MCF 10A (cell line): Measurements from ENCODE around the gene GLS. TPM values are rescaled to one million over a fixed set of nuclear protein-coding genes. Genes with fewer than 3 reads are reported as not detected.
"Not testable (repeated sequence)": the region's sequence is repeated elsewhere in the genome, so short reads cannot be mapped to it uniquely, and the experiment has no call there.

ENCODE experiments used
- BruUV-seq: library from RNA; stranded (reverse); fragments of 400-500 nt; replicated peaks from 2 replicates; lab custom pipeline; 2021; lab: Mats Ljungman, UMichigan
- CTCF ChIA-PET: fragments of 300-600 bp; sonication (Branson Sonifier 250); formaldehyde crosslinking; extraction: SDS; loops from one replicate; lab custom pipeline; 2021; ENCODE audit warnings: antibody characterized with exemption, inconsistent platforms; lab: Yijun Ruan, JAX
- POLR2A ChIA-PET: fragments of 300-600, 350-650 bp; sonication (Branson Sonifier 250); formaldehyde crosslinking; extraction: SDS; loops from one replicate; lab custom pipeline; 2020; ENCODE audit warnings: antibody characterized with exemption, inconsistent platforms; lab: Yijun Ruan, JAX
- DNase-seq: peaks from one replicate; pipeline ENCODE4 v3.0.0-alpha.2; 2018; ENCODE audit not compliant: unreplicated experiment
- H3K27ac Mint-ChIP-seq: one replicate; pipeline ENCODE4 v1.8.0; 2022; ENCODE audit warnings: mild to moderate bottlenecking, low read depth, mixed read lengths; ENCODE audit not compliant: unreplicated experiment
- H3K27me3 Mint-ChIP-seq: one replicate; pipeline ENCODE4 v1.8.0; 2022; ENCODE audit warnings: mixed read lengths; ENCODE audit not compliant: insufficient read depth, unreplicated experiment
- H3K36me3 Mint-ChIP-seq: one replicate; pipeline ENCODE4 v1.8.0; 2022; ENCODE audit warnings: mild to moderate bottlenecking, moderate library complexity, mixed read lengths; ENCODE audit not compliant: insufficient read depth, unreplicated experiment
- H3K4me1 Mint-ChIP-seq: one replicate; pipeline ENCODE4 v1.8.0; 2022; ENCODE audit warnings: mixed read lengths; ENCODE audit not compliant: insufficient read depth, unreplicated experiment
- H3K4me3 Mint-ChIP-seq: one replicate; pipeline ENCODE4 v1.8.0; 2022; ENCODE audit warnings: mild to moderate bottlenecking, moderate library complexity, mixed read lengths; ENCODE audit not compliant: unreplicated experiment
- H3K9me3 Mint-ChIP-seq: one replicate; pipeline ENCODE4 v1.8.0; 2022; ENCODE audit warnings: mixed read lengths; ENCODE audit not compliant: unreplicated experiment
- CTCF ChIP-seq: fragments of 200-600 bp; IDR thresholded peaks from one replicate; pipeline ENCODE4 v1.8.0; 2022; ENCODE audit warnings: antibody characterized with exemption, mild to moderate bottlenecking; ENCODE audit not compliant: unreplicated experiment
- intact Hi-C: fragments of 100-400 bp; cut with micrococcal nuclease; formaldehyde crosslinking; loops from 2 replicates; pipeline ENCODE4 v1.14.1; 2022
- total RNA-seq: library from RNA; stranded (reverse); gene quantifications from 2 replicates; pipeline ENCODE4 v1.2.3, GENCODE V29; 2022

The GLS gene
- total RNA-seq, 1 experiment from 2014 or later: 121 TPM

- Mint-ChIP-seq H3K9me3 (no peaks in the 10 kb centered on the region), H3K4me3 (no peak overlapping the region), H3K4me1 (no peaks in the 10 kb centered on the region), H3K27me3 (no peaks in the 10 kb centered on the region), H3K36me3 (peaks cover 5% of the 10 kb centered on the region), H3K27ac (no peak overlapping the region)
- BruUV-seq: no TSS peak
- ChIA-PET CTCF (interaction anchor here (1.1 to 1.3 kb wide), 2 partner anchors 7 to 10 kb away, joined by 3 to 4 read pairs; no protein-coding TSS in a partner anchor), POLR2A (interaction anchor here (0.7 kb wide), 1 partner anchor 72 kb away, joined by 3 read pairs; no protein-coding TSS in a partner anchor)
- TF ChIP-seq CTCF: no peak
- intact Hi-C loops: no loop called here
- no peak for DNase-seq
Measured at GRCh38 chr2:190953257-190953656, 72.6 kb downstream of the GLS start.

- Mint-ChIP-seq H3K36me3 (peaks cover 35% of the 10 kb centered on the region), H3K4me1 (no peaks in the 10 kb centered on the region), H3K27ac (no peak overlapping the region), H3K27me3 (no peaks in the 10 kb centered on the region), H3K9me3 (no peaks in the 10 kb centered on the region), H3K4me3 (no peak overlapping the region)
- DNase-seq: no peak
- ChIA-PET POLR2A (interaction anchor here (0.7 to 1.7 kb wide), 3 partner anchors 8 to 249 kb away, joined by 3 to 4 read pairs (median 4); no protein-coding TSS in a partner anchor), CTCF (interaction anchor here (0.6 to 1.1 kb wide), 5 partner anchors 8 to 36 kb away, joined by 3 to 5 read pairs (median 4); no protein-coding TSS in a partner anchor)
- no TSS peak for BruUV-seq
- TF ChIP-seq CTCF: no peak
- intact Hi-C loops: no loop called here
Measured at GRCh38 chr2:190959911-190960788, 79.5 kb downstream of the GLS start.

- BruUV-seq, H3K27me3 Mint-ChIP-seq, intact Hi-C loops, H3K9me3 Mint-ChIP-seq, H3K27ac Mint-ChIP-seq, DNase-seq, H3K4me1 Mint-ChIP-seq, H3K4me3 Mint-ChIP-seq: not testable (repeated sequence)
- CTCF ChIA-PET: interaction anchor here (0.6 to 1.1 kb wide), 3 partner anchors 26 to 1942 kb away, joined by 3 to 4 read pairs (median 4); no protein-coding TSS in a partner anchor
- peaks cover 39% of the 10 kb centered on the region for H3K36me3 Mint-ChIP-seq
- POLR2A ChIA-PET: interaction anchor here (0.7 to 2.0 kb wide), 3 partner anchors 13 to 248 kb away, joined by 3 to 5 read pairs (median 4); no protein-coding TSS in a partner anchor
Measured at GRCh38 chr2:190961117-190961516, 80.5 kb downstream of the GLS start.

- no peak for TF ChIP-seq CTCF
- ChIA-PET CTCF (interaction anchor here (0.7 to 0.8 kb wide), 2 partner anchors 64 to 1941 kb away, joined by 3 to 4 read pairs; no protein-coding TSS in a partner anchor), POLR2A (interaction anchor here (0.6 to 2.0 kb wide), 2 partner anchors 14 to 175 kb away, joined by 3 to 5 read pairs; no protein-coding TSS in a partner anchor)
- H3K27me3 Mint-ChIP-seq: no peaks in the 10 kb centered on the region
- no peak overlapping the region for H3K27ac Mint-ChIP-seq
- intact Hi-C loops: no loop called here
- peaks cover 39% of the 10 kb centered on the region for H3K36me3 Mint-ChIP-seq
- H3K4me1 Mint-ChIP-seq: no peaks in the 10 kb centered on the region
- H3K4me3 Mint-ChIP-seq: no peak overlapping the region
- no TSS peak for BruUV-seq
- H3K9me3 Mint-ChIP-seq: no peaks in the 10 kb centered on the region
- no peak for DNase-seq
Measured at GRCh38 chr2:190961918-190962487, 81.4 kb downstream of the GLS start.
